Right lobe of liver (tissue), 6 donors: ENCODE results near the gene PLCL1. TPM values are rescaled to one million over a fixed set of nuclear protein-coding genes. Genes with fewer than 3 reads are reported as not detected.

Experiments used
- ATAC-seq, 4 donors: fragments of 200-7000 bp; cut with Tn5 transposase; one replicate each; pipeline ENCODE4 v1.9.1; 2020; ENCODE audit warnings: mild to moderate bottlenecking in 4 of 4, moderate library complexity in 4 of 4
- DNase-seq, 3 donors: peaks; one replicate each; pipeline ENCODE4 v3.0.0-alpha.2; 2020
- H3K27ac ChIP-seq, 3 donors: fragments of 200-600 bp; one replicate each; pipeline ENCODE4 v1.8.0; 2022
- H3K27me3 ChIP-seq, 2 donors: fragments of 200-600 bp; one replicate each; pipeline ENCODE4 v1.8.0; 2022
- H3K36me3 ChIP-seq, 4 donors: fragments of 200-600 bp; sonication (generic) in 1 of 4; one replicate each; pipeline versions ENCODE4 v1.5.1 to v1.8.0; 2017 to 2022; ENCODE audit warnings: control low read depth in 1 of 4
- H3K4me1 ChIP-seq, 4 donors: fragments of 200-600 bp; sonication (generic) in 1 of 4; one replicate each; pipeline versions ENCODE4 v1.5.1 to v1.8.0; 2017 to 2022; ENCODE audit warnings: control low read depth in 1 of 4
- H3K4me3 ChIP-seq, 3 donors: fragments of 200-600 bp; one replicate each; pipeline ENCODE4 v1.8.0; 2022
- H3K9me3 ChIP-seq, 4 donors: fragments of 200-600 bp; sonication (generic) in 1 of 4; one replicate each; pipeline versions ENCODE4 v1.5.1 to v1.8.0; 2017 to 2022; ENCODE audit warnings: control low read depth in 1 of 4
- POLR2A ChIP-seq: fragments of 450-650 bp; IDR thresholded peaks from one replicate; pipeline ENCODE4 v1.6.1; 2017; ENCODE audit warnings: antibody characterized with exemption, mild to moderate bottlenecking
- WGBS: methylation state at CpG from one replicate; pipeline ENCODE4 v1.1.6; 2018; ENCODE audit warnings: low coverage, low lambda C conversion rate; ENCODE audit not compliant: insufficient coverage; ENCODE audit errors: missing lambda C conversion rate; 5-methylcytosine and 5-hydroxymethylcytosine counted together
- intact Hi-C, 2 donors: fragments of 100-400 bp; cut with DNase I; formaldehyde crosslinking; loops; one replicate each; pipeline versions ENCODE4 v1.11.2 to v1.14.1; 2022
- total RNA-seq, 6 experiments: library from RNA; depleted of rRNA in 2 of 6; stranded (reverse); fragments of >200 nt in 2 of 6; fragmentation: NEBNext Ultra II Directional in 3 of 6; extraction: Animal tissue kit (Norgen Biotek cat#: 25700) in 3 of 6; gene quantifications; one replicate each; pipeline versions ENCODE4 v1.1.0 to v1.2.4, GENCODE V29; 2016 to 2023
- TF ChIP-seq, protein P1 (sequence below), 4 donors: fragments of 200-600 bp in 3 of 4; fragments of 450-650 bp in 1 of 4; IDR thresholded peaks; one replicate each; pipeline versions ENCODE4 v1.5.1 to v1.8.0; 2016 to 2022; ENCODE audit warnings: antibody characterized with exemption in 4 of 4, mild to moderate bottlenecking in 2 of 4
- donor health status: DM: no; HTN: yes; CAD: no.
- donor health status: DM: no; HTN: no; CAD: no.
- donor health status: DM: no; HTN: no; CAD: no.
- donor health status: DM: no; HTN: yes; CAD: no.
- donor health status: DM: no; HTN: yes; CAD: no.

PLCL1 gene
- total RNA-seq, 6 experiments from 2014 or later, result 0.12 to 0.37 (median 0.24) TPM

GRCh38 chr2:197958592-197959150 is 154.3 kb downstream of the PLCL1 start:
- Histone ChIP-seq H3K36me3 (no peaks in the 10 kb centered on the region), H3K4me1 (no peaks in the 10 kb centered on the region), H3K27me3 (no peaks in the 10 kb centered on the region), H3K27ac (no peak overlapping the region), H3K9me3 (no peaks in the 10 kb centered on the region), H3K4me3 (no peak overlapping the region)
- WGBS, result 52% methylated on average over 3 of the region's 3 CpGs
- TF ChIP-seq POLR2A, result no peak
- TF ChIP-seq, protein P1, sequence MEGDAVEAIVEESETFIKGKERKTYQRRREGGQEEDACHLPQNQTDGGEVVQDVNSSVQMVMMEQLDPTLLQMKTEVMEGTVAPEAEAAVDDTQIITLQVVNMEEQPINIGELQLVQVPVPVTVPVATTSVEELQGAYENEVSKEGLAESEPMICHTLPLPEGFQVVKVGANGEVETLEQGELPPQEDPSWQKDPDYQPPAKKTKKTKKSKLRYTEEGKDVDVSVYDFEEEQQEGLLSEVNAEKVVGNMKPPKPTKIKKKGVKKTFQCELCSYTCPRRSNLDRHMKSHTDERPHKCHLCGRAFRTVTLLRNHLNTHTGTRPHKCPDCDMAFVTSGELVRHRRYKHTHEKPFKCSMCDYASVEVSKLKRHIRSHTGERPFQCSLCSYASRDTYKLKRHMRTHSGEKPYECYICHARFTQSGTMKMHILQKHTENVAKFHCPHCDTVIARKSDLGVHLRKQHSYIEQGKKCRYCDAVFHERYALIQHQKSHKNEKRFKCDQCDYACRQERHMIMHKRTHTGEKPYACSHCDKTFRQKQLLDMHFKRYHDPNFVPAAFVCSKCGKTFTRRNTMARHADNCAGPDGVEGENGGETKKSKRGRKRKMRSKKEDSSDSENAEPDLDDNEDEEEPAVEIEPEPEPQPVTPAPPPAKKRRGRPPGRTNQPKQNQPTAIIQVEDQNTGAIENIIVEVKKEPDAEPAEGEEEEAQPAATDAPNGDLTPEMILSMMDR (IDR thresholded peaks at IDR 0.05), result no peak
- ATAC-seq (no peak), DNase-seq (no peak)
- intact Hi-C loops, result no loop called here

DNA sequence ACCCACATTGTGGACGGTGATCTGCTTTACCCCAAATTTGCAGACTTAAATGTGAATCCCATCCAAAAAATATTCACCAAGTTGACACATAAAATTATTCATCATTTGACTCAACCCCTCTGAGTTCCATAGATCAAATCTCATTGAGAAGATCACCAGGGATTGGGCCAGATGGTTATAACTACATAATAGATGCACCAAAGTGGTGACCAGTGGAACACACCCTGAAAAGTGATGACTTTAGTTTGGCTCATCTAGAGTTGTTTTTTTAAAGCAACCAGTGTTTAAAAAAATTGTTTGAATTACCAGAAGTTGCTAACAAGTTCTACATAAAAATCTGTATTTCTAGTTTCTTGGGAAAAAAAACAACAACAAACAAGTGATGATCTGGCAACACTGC is 155.0 kb downstream of the PLCL1 start:
- Histone ChIP-seq H3K36me3 (no peaks in the 10 kb centered on the region), H3K27ac (no peak overlapping the region), H3K27me3 (no peaks in the 10 kb centered on the region), H3K4me1 (no peaks in the 10 kb centered on the region), H3K4me3 (no peak overlapping the region), H3K9me3 (no peaks in the 10 kb centered on the region)
- no peak for DNase-seq
- intact Hi-C loops, result no loop called here
- WGBS, result 50% methylated on average over 1 of the region's 1 CpG
- TF ChIP-seq, protein P1 (IDR thresholded peaks at IDR 0.05), result no peak
- no peak for TF ChIP-seq POLR2A
- no peak for ATAC-seq

DNA sequence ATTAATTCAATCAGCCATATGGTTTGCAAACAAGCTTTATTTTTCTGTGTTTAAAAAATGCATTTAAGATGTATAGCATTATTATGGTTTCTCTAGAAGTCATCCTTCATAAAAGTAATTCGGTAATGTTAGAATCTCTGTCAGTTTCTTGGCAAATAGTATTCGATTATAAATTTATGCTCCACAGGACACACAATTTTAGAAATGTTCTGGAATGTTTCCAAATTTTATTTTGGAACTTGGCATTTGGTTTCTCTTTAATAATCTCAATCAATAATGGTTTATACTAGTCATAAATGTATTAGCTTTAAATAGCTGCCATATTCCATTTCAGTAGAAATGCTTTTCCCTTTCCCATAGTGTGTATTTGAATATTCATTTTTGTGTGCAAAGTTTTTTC is 156.4 kb downstream of the PLCL1 start:
- H3K36me3 ChIP-seq, result no peaks in the 10 kb centered on the region
- no peaks in the 10 kb centered on the region for H3K27me3 ChIP-seq
- WGBS, result 58% methylated on average over 2 of the region's 2 CpGs
- no peak overlapping the region for H3K27ac ChIP-seq
- DNase-seq, result no peak
- intact Hi-C loops, result no loop called here
- no peaks in the 10 kb centered on the region for H3K4me1 ChIP-seq
- no peaks in the 10 kb centered on the region for H3K9me3 ChIP-seq
- H3K4me3 ChIP-seq, result no peak overlapping the region
- TF ChIP-seq, protein P1 (IDR thresholded peaks at IDR 0.05), result no peak
- TF ChIP-seq POLR2A, result no peak
- no peak for ATAC-seq

DNA sequence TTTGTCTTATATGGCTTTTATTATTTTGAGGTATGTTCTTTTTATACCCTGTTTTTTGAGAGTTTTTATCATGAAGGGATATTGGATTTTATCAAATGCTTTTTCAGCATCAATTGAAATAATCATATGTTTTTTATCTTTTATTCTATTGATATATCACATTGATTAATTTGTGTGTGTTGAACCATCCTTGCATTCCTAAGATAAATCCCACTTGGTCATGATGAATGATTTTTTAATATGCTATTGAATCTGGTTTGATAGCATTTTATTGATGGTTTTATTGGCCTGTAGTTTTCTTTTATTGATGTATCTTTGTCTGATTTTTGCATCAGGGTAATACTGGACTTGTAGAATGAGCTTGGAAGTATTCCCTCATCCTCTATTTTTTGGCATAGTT is 160.3 kb downstream of the PLCL1 start:
- H3K27me3 ChIP-seq, result no peaks in the 10 kb centered on the region
- H3K9me3 ChIP-seq, result no peaks in the 10 kb centered on the region
- intact Hi-C loops, result no loop called here
- no peak for TF ChIP-seq POLR2A
- TF ChIP-seq, protein P1 (IDR thresholded peaks at IDR 0.05), result no peak
- ATAC-seq (no peak), DNase-seq (no peak)
- H3K36me3 ChIP-seq, result no peaks in the 10 kb centered on the region
- H3K4me3 ChIP-seq, result no peak overlapping the region
- H3K4me1 ChIP-seq, result no peaks in the 10 kb centered on the region
- H3K27ac ChIP-seq, result no peak overlapping the region

GRCh38 chr2:197965756-197966155 is 161.4 kb downstream of the PLCL1 start:
- Histone ChIP-seq H3K36me3 (no peaks in the 10 kb centered on the region), H3K27ac (no peak overlapping the region), H3K27me3 (no peaks in the 10 kb centered on the region), H3K4me3 (no peak overlapping the region), H3K4me1 (no peaks in the 10 kb centered on the region), H3K9me3 (no peaks in the 10 kb centered on the region)
- no peak for TF ChIP-seq POLR2A
- TF ChIP-seq, protein P1 (IDR thresholded peaks at IDR 0.05), result no peak
- no peak for DNase-seq
- ATAC-seq, result no peak
- intact Hi-C loops, result no loop called here
